Activated CD8-positive, alpha-beta memory T cell treated with anti-CD3 and anti-CD28 coated beads, Interleukin-2, amount 50 U/mL, for 1 hour (primary cell): ENCODE measurements around the gene PFDN1.

Experiments
- DNase-seq: peaks from one replicate; pipeline ENCODE4 v3.0.0-alpha.2; 2020; ENCODE audit errors: extremely low read depth

PFDN1 gene

DNA sequence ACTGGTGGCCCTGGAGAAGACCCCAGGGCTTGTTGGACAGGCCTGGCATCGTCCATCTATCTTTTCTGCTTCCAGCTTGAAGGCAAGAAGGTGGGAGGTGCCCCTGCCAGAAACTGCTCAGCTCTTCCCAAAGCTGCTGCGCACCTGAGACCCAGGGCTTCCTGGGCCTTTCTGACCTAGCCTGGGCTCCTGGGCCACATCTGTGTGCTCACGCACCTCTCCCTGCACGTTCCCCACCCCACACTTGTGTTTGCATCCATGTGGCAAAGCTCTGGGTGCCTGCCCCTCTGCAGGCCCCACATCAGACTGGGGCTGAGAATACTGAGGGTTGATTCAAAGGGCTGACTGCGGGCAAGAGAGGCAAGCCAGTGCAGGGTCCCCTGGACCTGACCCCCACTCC is 63.4 kb downstream of the PFDN1 start:
- no peak for DNase-seq

DNA sequence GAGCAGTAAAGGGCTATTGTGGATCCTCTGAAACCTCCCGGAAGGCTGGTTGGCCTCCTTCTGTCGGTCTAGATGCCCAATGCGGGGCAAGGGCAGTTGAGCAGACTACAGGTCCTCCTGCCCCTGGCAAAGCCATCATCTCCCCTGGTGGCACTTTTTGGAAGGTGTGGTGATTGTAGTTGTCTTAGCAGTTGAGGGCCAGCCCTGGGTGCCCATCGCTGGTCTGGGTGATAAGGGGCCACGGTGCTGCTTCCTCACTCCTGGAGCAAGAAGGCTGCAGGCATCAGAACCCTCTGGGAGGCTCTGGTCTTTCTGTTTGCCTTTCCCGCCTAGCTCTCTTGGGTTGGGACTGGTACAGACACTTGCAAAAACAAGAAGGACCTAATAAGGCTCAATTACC is 64.1 kb downstream of the PFDN1 start:
- no peak for DNase-seq

DNA sequence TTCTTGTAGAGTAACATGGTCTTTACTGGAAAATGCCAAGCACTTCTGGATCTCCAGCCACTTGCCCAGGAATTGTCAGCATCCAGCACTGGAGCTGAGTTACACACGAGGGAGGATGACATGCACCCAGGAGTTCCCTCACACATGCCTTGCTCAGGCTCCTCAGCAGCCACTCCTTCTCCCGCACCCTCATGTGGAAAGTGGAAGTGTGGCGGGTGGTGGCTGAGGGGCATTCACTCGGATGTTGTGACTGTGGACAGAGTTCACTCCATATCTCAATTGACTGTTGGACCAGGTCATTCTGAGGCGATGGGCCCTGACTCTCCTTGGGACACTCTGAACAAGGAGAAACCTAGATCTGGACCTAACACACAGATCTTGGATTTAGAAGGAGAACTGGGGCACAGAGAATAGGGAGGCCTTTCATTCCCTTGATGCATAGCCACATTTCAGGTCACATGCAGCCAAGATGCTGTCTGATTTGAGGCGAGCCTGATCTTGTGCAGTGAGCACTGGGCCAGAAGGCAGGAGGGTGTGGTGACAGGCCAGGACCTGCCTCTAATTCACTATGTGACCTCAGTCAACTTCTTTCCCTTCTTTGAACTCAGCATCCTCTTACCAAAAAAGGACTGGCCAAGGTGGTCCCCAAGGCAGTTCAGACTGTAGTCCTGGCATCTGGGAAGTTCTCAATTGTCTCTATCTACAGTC is 65.9 kb downstream of the PFDN1 start:
- DNase-seq = no peak

DNA sequence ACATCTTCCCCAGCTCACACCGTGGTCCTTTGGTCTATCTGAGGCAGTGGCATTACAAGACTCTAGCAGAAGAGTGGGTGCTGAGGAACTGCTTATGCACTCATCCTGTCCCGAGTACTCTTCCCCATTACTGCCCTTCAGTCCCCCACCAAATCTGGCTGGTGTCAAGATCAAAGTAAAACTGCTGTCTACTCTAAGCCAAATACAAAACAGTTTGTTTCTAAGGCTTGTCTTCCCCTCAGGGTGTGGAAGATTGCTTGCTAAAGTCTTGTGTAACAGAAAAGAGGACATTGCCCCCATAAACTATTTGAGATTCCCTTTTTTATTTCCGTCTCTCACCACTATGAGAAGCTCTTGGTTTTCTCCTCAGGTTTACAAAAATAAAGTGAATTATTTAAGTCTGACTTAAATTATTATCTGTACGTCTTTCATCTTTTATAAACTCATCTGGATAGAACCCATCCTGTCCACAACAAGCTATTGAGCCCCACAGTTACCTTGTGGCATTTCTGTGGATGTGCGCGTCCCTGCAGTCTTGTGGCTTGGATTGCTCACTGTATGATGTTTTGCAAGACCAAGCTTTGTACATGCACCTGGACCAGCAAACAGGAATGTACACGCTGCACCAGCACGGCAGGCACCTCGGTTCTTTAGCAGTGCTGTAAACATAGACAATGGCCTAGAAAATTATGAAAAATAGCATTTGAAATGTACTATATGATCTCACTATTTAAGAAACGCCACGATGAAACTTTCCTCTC is 66.9 kb downstream of the PFDN1 start:
- DNase-seq = no peak

DNA sequence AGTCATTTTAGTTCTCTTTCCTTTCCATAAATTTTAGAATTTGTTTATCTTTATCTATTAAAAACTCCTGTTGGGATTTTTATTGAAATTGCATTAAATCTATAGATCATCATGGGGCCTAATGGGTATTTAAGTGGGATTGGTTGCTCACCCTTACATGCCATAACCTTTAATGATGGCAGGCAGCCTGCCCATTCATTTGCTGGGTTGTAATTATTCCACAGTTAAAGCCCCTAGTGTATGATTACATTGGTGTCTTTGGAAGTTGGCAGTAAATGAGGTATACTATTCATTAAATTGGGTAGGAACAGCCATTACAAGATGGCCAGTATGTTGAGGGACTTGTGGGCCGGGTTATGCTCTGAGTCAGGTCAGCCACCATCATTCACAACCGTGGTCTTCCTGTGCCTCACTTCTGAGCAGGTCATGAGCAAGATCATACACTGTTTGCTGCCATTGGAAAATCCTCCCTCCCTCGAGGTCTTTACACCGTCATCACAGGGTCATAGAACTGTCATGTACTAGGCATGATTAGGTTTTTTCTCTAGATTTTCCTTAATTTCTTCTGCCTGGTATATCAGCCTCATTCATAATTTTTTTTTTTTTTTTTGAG is 68.4 kb downstream of the PFDN1 start:
- no peak for DNase-seq

DNA sequence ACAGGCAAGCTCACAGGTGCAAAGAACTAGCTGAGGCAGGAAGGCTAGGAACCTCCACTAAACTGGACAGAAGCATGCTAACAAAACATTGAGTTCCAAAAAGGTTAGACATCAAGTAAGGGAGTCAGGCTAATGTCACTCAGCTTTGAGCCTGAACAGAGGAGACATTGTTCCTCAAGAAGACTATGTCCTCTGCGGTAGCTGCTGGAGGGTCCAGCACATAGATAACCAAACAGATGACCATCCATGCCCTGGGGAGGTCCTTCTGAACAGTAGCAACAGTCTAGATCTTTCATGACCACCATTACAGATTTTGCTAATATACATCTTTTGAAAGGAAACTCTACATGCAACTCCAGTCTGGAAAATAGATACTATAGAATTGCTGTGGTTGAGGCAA is 70.2 kb downstream of the PFDN1 start:
- DNase-seq = no peak

DNA sequence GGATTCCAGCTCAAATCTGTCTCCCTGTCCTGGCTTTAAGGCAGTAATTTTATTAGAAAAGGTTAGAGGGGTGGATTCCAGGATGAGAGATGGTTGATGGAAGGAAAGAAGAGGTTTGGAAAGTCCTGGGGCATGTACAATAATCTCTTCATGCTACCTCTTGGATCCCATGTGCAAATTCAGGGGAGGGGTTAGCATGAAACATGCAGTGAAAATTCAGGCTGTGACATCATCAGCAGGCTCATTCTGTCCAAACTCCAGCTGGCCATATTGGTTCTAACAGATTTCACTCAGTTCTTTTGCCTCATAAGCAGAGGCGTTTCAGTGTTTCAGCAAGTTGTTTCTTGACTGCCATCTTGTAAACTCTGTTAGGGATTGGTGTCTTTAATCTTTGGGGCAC is 72.5 kb downstream of the PFDN1 start:
- DNase-seq = no peak

DNA sequence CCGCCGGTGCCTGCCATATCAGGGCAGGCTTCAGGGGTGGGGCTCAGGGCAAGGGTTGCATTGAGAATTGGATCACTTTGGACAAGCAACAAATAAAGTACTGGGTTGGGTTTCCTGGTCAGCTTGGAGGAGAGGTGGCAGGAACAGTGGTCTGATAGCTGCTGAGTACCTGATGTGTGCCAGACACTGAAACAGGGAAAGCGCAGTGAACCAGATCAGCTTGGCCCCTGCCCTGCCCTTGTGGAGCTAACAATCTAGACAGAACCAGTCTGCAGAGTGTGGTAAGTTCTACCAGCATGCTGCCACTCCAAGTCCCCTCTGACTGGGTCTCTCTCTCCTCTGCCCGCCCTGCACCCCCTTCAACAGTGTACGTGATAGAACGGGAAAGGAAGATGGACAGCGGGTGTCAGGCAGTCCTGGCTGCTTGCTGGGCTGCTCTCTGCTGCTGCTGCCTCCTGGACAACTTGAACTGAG is 74.5 kb downstream of the PFDN1 start:
- DNase-seq = no peak

DNA sequence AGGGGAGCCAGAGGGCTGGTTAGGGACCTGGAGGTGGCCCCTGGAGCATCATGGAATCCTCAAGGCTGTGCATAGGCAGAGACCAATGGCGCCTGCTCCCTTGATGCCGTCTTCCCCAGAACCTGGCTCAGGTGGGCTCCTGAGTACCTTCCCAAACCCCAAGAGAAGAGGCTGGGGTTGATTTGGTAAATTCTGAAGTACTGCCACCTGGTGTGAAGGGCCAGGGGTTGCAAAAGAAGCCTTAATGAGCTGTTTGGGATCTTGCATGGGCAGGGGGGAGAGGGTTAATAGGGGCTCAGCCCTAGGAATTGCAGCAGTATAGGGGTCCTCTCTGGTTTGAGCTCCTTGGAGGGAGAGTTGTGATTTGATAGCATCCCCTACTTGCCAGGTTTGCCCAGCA is 75.9 kb downstream of the PFDN1 start:
- DNase-seq = no peak

DNA sequence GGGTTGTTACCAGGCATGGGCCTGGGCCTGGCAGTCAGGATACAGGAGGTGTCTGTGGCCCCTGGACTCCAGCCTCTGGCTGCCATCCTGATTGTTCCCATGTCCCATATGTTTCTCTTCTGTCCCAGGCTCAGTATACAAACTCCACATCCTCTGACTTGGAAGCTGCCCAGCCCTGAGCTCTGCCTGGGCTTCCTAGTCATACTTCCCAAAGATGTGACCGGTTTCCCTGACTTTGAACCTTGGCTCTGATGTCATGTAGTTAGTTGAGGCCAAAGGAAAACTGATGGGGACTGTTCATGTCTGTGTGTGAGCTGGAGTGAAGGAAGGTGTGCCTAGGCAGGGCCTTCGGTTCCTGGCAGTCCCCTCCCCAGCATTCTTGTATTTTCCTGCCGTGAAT is 77.5 kb downstream of the PFDN1 start:
- no peak for DNase-seq

DNA sequence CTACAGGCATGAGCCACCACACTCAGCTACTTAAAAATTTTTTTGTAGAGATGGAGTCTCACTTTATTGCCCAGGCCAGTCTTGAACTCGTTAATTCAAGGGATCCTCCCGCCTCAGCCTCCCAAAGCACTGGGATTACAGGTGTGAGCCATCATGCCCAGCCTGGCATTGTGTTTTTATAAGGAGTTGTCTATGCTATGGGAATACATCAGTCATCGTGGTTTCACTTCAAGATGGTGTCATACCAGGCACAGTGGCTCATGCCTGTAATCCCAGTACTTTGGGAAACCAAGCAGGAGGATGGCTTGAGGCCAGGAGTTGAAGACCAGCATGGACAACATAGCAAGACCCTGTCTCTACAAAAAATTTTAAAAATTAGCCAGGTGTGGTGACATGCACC is 78.2 kb downstream of the PFDN1 start:
- DNase-seq = no peak

DNA sequence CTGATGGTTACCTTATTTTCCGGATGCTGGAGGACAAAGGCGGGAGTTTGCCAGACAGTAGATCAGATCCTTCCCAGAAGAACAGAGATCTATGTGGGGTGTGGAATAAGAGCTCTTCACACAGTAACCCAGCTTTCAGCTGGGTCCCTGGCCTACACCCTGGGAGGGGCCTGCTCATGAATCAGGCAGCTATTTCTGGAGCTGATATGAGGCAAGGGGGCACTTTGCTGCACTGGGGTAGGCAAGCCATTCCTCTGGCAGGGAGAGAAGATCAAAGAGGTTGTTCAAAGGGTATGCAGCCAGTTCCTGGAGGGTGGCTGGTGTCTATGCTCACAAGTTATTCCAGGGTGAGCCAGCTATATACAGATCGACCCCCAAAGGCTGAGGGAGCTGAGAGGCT is 79.3 kb downstream of the PFDN1 start:
- DNase-seq = no peak

DNA sequence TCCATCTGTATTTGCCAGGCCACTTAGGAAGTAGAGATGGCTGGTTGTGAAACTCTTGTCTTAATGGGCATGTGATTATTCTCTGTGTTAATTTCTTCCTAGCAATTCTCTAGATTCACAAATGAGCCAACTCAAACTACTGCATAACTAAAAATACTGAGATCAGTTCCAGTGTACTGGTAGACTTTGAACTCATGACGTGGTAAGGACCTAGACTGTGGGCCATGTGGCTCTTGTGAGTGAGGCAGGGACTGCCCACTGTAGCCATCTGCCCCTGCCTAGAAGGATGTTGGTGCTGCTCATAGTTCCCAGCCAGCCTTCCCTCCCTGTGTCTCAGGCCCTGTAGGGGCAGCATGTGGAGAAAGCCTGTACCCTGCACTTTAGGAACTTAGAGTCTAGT is 80.5 kb downstream of the PFDN1 start:
- DNase-seq = no peak

DNA sequence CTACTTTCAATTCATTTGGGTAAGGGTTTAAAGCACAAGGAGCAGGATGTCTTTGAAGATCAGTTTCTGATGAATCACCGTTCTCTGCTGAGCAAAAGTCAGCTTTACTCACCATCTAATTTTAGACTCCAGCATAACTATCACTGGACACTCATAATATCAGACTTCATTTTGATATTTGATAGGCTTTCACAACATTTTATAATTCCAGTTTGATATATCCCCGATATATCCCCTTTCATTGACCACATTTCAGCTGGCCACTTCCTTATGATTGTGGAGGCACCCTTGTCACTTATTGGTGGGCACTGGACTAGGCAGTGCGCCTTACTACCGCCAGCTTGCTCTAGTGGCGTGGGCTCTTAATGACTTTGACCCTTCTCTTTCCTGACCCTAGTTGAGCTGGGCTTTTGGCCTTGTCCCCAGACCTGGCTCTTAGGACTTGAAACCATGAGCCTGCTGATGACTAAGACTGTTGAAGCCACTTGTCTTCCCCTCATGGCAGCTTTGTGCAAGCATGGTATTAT is 81.1 kb downstream of the PFDN1 start:
- DNase-seq = no peak

DNA sequence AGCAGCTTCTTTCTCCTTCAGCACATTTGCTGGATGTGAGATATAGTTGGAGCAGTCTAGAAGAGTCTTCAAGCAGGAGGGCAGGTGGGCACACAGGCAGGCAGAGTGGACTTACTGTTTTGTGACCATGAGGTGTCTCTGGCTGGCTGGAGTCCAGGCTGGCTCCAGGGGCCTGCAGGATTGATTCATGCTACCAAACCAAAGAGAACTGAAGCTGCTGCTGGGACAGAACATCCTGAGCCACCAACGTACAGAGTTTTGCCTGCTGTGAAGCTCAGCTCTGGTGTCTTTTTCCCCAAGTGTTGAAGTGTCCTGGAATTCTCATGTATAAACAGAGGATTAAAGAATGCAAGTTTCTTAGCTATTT is 82.2 kb downstream of the PFDN1 start:
- no peak for DNase-seq

DNA sequence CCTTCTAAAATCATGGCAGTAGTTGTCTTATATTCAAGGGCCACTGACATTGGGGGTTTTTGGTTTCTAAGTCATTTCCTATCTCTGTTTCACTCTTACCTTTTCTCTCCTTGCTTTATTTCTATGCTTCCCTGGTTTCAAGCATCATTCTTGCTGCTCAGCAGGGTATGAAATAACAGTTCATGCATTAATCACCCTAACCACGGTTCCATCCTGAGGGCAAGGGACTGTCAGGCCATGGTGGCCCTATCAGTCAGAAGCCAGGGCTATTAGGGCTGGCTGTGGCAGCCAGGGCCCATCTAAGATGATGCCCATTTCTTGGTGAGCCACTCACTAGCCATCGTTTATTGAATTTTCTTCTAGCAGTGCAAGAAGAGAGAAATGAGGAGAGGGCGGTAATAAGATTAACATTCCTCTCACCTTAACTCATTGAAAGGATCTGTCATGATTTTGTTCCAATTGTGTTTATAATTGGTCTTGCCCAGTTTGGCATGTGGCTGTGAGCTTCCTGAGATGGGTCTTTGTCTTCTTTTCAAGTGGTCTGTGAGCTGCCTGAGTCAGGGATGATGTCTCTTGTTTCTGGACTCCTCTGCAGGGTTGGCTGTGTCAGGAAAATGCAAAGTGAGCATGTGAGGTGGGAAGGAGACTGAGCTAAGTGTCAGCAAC is 82.7 kb downstream of the PFDN1 start:
- no peak for DNase-seq

DNA sequence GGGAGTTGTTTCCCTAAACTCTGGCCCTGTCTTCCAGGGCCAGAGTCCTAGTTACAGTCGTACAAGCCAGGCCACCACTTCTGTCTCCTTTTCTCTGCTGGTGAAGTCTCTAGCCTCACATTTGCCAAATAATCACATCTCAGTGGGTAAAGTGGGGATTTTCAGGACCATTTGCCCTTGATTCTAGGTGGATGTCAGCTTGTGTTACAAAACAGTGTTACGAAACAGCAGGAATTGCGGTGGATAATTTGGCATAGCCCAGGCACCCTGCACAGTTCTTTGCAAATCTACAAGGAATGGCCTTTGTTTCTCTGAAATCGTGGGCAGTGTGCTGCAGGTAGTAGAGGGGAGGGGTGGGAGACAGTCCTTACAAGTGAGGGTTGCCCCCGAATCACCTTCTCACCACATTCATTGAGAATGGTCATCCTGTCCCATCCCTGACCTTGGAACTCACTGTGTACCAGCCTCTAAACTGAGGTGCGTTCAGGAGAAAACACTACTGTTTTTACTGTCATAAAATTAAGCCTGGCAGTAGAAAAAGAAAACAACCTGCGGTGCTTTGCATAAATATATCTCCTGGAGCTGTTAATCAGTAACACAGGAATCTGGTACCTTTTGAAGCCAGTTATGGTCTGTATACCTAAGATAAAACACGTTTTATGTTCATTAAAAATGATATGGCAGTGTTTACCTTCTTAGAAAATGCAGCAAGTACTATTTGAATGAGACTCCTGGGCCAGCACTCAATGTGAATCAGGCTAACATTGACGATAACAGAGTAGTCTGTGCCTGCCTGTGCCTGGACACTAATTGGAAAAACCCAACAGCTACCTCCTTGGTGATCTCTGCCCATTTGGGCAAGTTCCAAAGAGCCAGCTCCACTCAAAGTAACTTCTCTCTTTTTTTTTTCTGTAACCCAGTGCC is 83.6 kb downstream of the PFDN1 start:
- DNase-seq = no peak

DNA sequence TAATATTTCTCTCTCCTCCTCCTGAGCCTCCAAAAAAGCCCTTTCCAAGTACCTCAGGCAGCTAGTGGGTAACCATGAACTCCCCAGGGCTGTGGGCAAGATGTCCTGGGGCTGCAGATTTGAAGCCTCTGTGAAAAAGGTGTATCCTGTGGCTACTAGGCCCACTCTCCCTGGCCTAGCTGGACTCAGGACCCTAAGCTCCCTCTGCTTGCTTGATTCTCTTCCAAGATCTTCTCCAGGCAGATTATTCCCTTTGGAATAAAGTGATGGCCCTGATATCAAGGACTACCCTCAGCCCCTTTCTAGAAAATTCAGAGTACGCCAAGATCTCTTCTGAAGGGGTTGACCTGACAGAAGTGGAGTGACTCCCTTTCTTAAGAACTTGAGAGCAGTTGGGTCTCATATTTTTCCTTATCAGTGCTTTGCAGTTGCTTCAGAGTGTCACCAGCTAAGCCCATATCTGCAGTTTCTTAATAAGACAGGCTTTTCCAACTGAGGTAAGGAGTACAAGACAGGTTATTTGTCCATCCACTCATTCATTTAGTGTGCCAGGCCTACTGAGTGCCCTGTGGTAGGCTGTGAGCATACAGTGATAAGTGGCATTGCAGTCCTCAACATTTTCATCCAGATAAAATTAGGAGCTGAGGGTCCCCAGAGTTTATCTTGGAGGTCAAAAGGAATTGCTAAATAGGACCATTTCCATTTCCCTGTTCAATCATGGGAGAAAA is 85.4 kb downstream of the PFDN1 start:
- no peak for DNase-seq

DNA sequence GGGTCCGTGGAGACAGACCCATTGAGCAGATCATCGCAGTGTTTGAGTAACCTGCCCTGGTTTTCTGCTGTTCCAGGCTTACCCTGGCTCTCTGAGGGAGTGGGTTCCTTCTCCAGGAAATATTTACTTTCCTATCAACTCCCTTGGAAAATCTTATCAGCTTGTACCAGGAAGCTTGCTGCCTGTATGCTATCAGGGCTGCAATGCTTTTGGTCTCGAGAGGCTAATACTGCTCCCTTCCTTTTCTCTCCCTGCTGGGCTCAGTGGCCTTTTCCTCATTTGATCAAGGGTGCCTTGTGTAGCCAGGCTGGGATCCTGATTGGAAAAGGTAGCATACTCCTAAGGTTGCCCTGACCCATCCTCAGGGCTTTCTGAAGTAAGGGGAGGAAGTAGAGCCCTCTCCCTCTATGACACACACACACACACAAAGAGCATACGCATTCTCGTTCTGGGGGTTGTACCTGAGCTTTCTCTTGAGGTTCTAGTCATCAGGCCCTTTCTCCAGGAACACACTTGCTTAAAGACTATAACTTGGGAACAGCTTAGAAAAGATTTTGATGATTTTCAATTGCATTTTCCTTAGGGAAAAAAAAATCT is 86.3 kb downstream of the PFDN1 start:
- no peak for DNase-seq

DNA sequence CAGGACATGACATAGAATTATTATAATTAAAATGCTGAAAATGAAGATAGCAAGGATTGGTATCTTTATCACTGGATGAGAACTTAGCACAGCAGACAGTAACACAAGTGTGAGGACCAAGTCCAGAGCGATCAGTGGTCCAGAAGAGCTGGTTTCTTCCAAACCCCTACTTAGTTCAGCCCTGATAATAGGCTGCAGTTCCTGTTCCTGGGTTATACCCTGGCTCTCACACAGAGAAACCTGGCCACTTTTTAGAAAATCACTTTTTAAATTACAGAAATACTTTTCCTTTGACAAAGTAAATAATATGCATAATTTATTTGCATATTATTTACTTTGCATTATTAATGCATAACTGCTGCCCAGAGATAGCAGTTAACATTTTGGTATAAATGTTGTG is 87.6 kb downstream of the PFDN1 start:
- DNase-seq = no peak
